ENCODE results near the gene ITGA8.

GRCh38 chr10:15546606-15547005, 173.1 kb downstream of the ITGA8 start:
- TF ChIP-seq CTCF (IDR thresholded peaks at IDR 0.05) (no peak), POLR2A (IDR thresholded peaks at IDR 0.05) (no peak)
